Muscle of back (tissue), 13 donors: ENCODE results near the gene CAPN13. TPM values are rescaled to one million over a fixed set of nuclear protein-coding genes. Genes with fewer than 3 reads are reported as not detected.

Experiments
- DNase-seq, 3 donors: peaks; one replicate each; pipeline versions ENCODE4 v3.0.0 to v3.0.0-alpha.2; 2013
- long read RNA-seq, 9 donors: transcript quantifications; one replicate each; lab custom pipeline, GENCODE V29; 2026
- polyA plus RNA-seq, 10 donors: library from polyadenylated mRNA; unstranded; fragments of 120-200 nt; gene quantifications; one replicate each; pipeline ENCODE4 v1.2.1, GENCODE V29; 2013; ENCODE audit not compliant: insufficient read length in 10 of 10

Gene CAPN13
- polyA plus RNA-seq = under 1 TPM in 5 of 10 donors, not detected in 5; 0.08 to 0.22 (median 0.12) TPM
- long read RNA-seq, donor 1 = 0 reads
- long read RNA-seq, donor 2 = 0 reads
- long read RNA-seq, donor 3 = 0 reads
- long read RNA-seq, donor 4 = 0 reads
- long read RNA-seq, donor 5 = 0 reads
- long read RNA-seq, donor 6 = 0 reads
- long read RNA-seq, donor 7 = 0 reads
- long read RNA-seq, donor 8 = 0 reads
- long read RNA-seq, donor 9 = 0 reads

GRCh38 chr2:30807249-30807648 is at the start of gene CAPN13:
CAPN13 (minus strand) TSS chr2:30807446; CDS start chr2:30787325, 20,121 bp downstream.
- DNase-seq = no peak

GRCh38 chr2:30847841-30848240 is 40.6 kb upstream of the CAPN13 start:
- no peak for DNase-seq

- no peak for DNase-seq
These were observed 40.1 kb upstream of the CAPN13 start for GRCh38 chr2:30847329-30847728.

GRCh38 chr2:30828586-30828985 is 21.3 kb upstream of the CAPN13 start:
- DNase-seq = no peak

GRCh38 chr2:30826916-30827315 is 19.7 kb upstream of the CAPN13 start:
- no peak for DNase-seq

GRCh38 chr2:30826481-30826880 is 19.2 kb upstream of the CAPN13 start:
- no peak for DNase-seq

- no peak for DNase-seq
These were observed 16.2 kb upstream of the CAPN13 start for GRCh38 chr2:30823452-30823851.

GRCh38 chr2:30821960-30822359 is 14.7 kb upstream of the CAPN13 start:
- DNase-seq = no peak

- no peak for DNase-seq
These were observed 13.3 kb upstream of the CAPN13 start for GRCh38 chr2:30820381-30821055.

GRCh38 chr2:30809938-30810337 is 2.7 kb upstream of the CAPN13 start:
- no peak for DNase-seq

- DNase-seq = no peak
These were observed 1.4 kb upstream of the CAPN13 start for GRCh38 chr2:30808695-30809094.

GRCh38 chr2:30803281-30803680 is 4.0 kb downstream of the CAPN13 start:
- no peak for DNase-seq

- no peak for DNase-seq
These were observed 4.6 kb downstream of the CAPN13 start for GRCh38 chr2:30802611-30803010.

- DNase-seq = no peak
These were observed 5.3 kb downstream of the CAPN13 start for GRCh38 chr2:30801821-30802455.

GRCh38 chr2:30800159-30800558 is 7.1 kb downstream of the CAPN13 start:
- DNase-seq = no peak

GRCh38 chr2:30799366-30799765 is 7.9 kb downstream of the CAPN13 start:
- no peak for DNase-seq

- DNase-seq = peak; percentile 1 to 50 (median 19)
These were observed 8.7 kb downstream of the CAPN13 start for GRCh38 chr2:30798536-30798991.

- DNase-seq = no peak
These were observed 9.7 kb downstream of the CAPN13 start for GRCh38 chr2:30797381-30798015.

- DNase-seq = peak in 1 of 3 donors; percentile 7
These were observed 10.5 kb downstream of the CAPN13 start for GRCh38 chr2:30796699-30797098.

GRCh38 chr2:30792521-30792920 is 14.7 kb downstream of the CAPN13 start:
- no peak for DNase-seq

- DNase-seq = no peak
These were observed 16.4 kb downstream of the CAPN13 start for GRCh38 chr2:30790879-30791278.

GRCh38 chr2:30789670-30790210 is 17.5 kb downstream of the CAPN13 start:
- no peak for DNase-seq
